Stimulated activated CD8-positive, alpha-beta memory T cell treated with anti-CD3 and anti-CD28 coated beads, Interleukin-4, amount 100 ng/mL, for 48 hours (primary cell): Measurements from ENCODE around the gene ITIH1.
A peak's percentile ranks its signal among the peaks of the same experiment; 100 is the strongest.
"Not testable (repeated sequence)": the region's sequence is repeated elsewhere in the genome, so short reads cannot be mapped to it uniquely, and the experiment has no call there.

Experiments
- DNase-seq: peaks from one replicate; pipeline ENCODE4 v3.0.0-alpha.2; 2020

ITIH1 gene

DNA sequence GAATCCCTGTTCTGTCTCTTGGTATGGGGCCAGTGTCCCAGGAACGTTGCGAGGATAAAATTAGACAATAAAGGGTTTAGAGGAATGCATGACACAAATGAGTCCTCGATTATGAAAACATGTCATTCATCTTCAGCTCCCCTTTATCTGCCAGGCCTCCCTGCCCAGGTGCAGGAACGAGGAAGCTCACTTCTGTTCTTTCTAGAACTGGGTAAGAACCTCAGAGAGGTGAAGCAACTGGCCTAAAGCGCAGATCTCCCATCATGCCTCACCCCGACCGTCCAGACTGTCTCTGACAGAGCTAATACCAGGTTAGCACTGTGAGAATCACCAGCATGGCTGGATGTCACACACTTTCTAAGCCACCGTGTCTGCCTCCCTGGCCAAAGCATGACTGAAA, 1.5 kb upstream of the ITIH1 start:
- no peak for DNase-seq

DNA sequence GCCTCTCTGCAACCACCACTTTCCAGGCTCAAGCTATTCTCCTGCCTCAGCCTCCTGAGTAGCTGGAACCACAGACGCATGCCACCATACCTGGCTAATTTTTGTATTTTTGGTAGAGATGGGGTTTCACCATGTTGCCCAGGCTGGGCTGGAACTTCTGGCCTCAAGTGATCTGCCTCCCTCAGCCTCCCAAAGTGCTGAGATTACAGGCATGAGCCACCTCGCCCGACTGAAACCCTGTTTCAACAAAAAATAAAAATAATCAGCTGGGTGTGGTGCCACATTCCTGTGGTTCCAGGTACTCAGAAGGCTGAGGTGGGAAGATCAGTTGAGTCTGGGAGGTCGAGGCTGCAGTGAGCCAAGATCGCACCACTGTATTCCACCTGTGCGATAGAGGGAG, 913 bp upstream of the ITIH1 start:
- not testable (repeated sequence) for DNase-seq

DNA sequence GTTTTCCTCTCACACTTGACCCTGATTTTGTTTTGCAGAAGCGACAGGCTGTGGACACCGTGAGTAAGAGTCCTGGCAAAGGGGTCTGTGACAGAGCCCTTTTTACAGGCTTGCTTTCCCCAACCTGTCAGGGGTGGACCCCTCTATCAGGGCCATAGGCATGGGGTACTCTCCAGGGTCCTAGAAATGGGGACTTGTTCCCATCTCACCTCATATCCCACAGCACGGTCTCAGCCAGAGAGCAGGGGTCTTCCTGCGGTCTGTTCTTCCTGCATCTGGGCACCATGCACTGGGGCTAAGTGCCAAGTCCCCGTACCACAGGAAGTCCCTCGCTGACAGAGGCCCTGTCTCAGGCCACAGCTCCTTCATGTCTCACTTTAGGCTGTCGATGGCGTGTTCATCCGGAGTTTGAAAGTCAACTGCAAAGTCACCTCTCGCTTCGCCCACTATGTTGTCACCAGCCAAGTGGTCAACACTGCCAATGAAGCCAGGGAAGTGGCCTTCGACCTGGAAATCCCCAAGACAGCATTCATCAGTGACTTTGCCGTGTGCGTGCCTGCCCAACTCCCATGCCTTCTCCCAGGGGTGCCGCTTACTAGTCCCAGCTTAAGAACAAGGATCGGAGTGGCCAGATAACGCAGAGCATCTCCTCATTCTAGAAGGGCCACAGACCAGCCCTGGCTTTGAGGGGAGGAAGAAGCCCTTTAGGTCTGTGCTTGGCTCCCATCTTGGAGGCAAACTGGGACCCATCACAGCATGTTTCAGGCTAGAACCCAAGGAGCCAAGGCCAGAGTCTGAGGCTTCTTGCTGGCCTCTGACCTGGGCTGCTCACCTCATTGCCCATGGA, 783 bp downstream of the ITIH1 start:
- DNase-seq = peak; percentile 23

DNA sequence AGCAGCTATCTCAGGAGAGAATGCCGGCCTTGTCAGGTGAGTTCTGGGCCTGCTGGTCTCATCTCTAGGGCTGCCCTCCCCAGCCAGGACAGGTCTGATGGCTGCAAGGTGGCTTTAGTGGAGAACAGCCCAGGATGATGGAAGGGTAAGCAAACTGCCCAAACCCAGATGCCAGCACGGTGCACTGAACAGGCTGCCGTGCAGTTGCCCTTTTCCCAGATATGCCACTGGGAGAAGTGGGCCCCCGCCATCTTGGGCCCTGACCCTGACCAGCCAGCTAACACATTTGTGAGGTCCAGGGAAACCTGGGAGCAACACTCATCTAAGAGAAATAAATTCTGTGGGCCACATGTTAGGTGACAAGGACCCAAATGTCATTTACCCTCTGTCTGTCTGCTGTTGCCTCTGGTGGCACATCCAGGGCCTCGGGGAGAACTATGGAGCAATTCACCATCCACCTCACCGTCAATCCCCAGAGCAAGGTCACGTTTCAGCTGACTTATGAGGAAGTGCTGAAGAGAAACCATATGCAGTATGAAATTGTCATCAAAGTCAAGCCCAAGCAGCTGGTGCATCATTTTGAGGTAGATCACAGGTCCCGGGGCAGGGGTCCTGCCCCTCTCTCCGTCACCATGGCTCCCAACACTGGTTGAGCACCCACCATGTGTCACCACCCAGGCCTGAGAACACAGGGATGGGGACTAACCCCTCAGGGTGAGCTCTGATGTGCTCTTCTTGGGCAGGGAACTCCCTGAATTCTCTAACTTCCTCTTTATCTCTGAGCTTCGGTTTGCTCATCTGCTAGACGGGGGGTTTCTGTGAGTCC, 1.8 kb downstream of the ITIH1 start:
- DNase-seq = peak; percentile 17

DNA sequence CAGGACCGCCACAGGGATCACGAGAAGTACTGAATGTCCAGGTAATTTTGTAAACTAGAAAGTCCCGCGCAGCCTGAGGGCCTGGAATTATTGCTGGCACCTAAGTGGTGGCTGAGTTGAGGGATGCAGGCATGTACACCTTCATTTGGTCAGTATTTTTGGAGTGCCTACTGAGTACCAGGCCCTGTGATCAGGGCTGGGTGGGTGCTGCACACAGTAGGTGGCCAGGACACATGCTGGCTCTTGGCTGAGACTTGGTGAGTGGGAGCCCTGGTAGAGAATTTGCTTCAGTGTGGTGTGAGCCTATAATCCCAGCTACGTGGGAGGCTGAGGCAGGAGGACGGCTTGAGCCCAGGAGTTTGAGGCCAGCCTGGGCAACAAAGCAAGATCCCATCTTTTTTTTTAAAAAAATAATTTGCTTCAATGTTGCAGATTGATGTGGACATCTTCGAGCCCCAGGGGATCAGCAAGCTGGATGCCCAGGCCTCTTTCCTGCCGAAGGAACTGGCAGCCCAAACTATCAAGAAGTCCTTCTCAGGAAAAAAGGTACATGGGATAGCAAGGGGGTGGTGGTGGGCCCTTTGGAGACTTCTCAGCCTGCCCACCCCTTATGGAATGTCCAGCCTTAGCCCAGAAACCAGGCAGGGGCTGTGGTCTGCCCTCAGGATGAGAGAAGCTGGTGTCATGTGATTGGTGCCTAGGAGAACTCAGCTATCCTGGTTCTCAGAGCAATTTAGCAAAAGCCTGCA, 2.6 kb downstream of the ITIH1 start:
- peak; percentile 4 for DNase-seq

DNA sequence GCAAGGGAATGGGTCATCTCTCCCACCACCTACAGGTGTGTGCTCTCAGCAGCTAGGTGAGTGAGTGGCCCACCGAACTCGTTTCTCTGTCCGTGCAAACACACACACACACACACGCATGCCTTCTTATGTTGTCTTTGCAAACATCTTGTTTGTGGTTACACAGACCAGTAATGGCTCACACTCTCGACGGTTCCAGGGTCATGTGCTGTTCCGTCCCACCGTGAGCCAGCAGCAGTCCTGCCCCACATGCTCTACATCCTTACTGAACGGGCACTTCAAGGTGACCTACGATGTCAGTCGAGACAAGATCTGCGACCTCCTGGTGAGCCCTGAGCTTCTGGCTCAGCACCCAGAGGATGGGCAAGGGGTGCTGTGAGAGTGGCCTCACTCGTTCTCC, 4.3 kb downstream of the ITIH1 start:
- no peak for DNase-seq

DNA sequence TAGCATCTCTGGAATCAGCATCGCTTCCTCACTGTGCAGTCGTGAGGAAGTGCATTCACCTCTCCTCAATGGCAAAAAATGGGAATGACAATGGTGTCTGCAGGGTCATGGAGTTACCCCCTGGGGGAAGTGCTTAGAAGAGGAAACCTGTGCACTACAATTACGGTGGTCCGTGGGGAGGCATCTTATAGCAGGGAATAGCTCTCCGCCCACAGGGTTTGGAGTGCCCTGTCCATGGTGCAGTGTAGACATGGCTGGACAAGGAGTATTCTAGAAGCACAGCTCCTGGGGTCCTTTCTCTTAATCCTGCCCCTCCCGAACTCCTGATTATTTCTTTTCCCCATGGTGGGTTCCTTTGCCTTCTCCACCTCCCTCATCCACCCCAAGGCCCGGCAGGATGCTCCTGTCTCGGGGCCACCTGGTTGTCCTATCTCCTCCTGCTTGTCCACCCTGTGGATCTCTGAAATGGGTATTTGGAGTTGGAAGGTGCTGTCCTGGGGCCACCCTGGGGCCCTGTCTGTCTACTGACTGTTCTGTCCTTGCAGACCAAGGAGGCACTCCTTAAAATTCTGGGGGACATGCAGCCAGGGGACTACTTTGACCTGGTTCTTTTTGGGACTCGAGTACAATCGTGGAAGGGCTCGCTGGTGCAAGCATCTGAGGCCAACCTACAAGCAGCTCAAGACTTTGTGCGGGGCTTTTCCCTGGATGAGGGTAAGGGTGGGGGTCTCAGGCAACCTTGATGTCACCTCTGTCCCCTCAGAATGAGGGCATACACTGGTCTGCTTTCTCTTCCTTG, 5.2 kb downstream of the ITIH1 start:
- DNase-seq = no peak

DNA sequence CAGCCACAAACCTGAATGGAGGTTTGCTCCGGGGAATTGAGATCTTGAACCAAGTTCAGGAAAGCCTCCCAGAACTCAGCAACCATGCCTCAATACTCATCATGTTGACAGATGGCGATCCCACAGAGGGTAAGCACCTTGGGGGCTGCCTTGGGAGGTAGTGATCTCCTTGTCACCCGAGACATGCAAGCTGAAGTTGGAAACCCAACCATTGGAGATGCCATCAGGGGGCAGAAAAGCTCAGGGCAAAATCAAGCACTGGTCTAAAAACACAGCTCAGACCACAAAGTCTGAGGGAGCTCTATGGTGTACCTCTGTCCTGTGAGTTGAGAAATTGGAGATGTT, 5.8 kb downstream of the ITIH1 start:
- DNase-seq = no peak

DNA sequence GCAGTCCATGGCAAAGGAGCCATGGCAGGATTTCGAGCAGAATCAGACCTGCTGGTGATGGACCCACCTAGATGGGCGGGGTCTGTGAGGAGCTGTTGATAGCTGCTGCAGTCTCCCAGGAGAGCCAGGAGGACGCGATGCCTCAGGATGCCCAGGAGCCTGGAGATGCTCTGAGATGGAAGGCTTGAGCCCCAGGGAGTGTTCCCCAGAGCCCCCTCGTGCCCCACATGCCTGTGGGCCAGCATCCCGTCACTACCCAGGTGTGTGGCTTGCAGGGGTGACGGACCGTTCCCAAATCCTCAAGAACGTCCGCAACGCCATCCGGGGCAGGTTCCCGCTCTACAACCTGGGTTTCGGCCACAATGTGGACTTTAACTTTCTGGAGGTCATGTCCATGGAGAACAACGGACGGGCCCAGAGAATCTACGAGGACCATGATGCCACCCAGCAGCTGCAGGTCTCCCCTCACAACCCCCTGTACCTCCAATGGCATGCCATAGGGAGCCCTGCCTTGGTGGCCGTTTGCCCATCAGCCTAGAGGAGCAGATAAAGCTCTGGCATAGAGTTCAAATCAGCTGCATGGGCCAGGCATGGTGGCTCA, 6.7 kb downstream of the ITIH1 start:
- DNase-seq = no peak

DNA sequence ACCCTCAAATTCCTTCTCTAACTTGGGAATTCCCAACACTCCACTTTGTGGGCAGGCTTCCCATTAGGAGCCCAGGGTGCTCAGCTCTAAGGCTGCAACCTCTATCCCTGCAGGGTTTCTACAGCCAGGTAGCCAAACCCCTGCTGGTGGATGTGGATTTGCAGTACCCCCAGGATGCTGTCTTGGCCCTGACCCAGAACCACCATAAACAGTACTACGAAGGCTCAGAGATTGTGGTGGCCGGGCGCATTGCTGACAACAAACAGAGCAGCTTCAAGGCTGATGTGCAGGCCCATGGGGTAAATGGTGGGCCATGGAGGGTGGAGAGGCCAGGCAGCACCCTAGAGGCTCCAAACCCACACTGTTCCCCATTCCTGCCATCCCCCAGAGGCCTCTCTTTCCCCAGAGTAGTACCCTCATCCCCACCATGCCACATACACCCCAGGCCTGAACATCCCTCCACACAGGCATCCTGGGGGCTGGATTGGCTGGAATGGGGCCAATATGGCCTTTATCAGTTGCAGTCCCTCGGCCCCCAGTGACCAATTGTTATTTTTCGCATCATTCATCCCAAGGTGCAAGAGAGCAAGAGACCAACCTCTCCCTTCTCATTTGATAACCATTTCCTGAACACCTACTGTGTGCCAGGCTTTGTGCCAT, 7.7 kb downstream of the ITIH1 start:
- DNase-seq = no peak

DNA sequence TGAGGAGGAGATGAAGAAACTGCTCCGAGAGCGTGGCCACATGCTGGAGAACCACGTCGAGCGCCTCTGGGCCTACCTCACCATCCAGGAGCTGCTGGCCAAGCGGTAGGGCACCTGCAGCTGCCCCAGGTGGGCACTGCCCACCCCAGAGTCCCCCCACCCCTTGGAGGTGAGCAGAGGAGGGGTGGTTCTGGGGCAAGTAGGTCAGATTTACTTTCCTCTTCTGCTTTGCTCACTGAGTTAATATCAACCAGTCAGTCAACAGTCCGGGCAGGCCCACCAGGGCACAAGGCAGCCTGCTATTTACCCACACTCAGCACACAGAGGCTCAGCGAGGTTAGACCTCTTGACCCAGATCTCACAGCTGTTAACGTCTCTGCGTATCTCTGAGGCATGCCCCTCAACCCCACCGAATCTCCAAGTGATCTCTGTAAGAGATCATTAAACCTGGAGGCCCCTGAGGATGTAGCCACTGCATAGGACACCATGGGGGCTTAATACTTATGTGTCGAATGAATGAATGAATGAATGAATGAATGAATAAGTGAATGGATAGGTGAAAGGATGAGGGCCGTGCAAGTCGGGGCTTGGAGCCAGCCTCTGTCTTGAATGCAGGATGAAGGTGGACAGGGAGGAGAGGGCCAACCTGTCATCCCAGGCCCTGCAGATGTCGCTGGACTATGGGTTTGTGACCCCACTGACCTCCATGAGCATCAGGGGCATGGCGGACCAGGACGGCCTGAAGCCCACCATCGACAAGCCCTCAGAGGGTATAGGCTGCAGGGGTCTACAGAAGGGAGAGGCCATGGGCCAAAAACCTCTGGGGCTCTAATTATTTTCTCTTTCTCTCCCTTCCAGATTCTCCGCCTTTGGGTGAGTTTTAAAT, 9.2 kb downstream of the ITIH1 start:
- no peak for DNase-seq

DNA sequence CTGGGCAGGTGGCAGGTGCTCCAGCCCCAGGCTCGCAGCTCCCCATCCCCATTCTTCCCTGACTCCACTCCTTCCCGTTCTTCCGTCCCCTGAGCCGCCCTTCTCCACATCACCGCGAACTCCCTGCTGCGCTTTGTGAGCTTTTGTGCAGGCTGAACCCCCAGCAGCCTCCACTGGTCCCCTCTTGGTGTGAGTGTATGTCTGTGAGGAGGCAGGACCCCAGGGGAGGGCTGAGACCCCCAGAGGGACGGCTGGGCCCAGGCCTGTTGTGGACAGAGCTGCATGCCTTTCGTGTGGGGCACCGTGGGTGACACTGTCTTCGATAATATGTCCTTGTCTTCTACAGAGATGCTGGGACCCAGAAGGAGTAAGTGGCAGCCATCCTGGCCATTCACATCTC, 9.8 kb downstream of the ITIH1 start:
- no peak for DNase-seq

DNA sequence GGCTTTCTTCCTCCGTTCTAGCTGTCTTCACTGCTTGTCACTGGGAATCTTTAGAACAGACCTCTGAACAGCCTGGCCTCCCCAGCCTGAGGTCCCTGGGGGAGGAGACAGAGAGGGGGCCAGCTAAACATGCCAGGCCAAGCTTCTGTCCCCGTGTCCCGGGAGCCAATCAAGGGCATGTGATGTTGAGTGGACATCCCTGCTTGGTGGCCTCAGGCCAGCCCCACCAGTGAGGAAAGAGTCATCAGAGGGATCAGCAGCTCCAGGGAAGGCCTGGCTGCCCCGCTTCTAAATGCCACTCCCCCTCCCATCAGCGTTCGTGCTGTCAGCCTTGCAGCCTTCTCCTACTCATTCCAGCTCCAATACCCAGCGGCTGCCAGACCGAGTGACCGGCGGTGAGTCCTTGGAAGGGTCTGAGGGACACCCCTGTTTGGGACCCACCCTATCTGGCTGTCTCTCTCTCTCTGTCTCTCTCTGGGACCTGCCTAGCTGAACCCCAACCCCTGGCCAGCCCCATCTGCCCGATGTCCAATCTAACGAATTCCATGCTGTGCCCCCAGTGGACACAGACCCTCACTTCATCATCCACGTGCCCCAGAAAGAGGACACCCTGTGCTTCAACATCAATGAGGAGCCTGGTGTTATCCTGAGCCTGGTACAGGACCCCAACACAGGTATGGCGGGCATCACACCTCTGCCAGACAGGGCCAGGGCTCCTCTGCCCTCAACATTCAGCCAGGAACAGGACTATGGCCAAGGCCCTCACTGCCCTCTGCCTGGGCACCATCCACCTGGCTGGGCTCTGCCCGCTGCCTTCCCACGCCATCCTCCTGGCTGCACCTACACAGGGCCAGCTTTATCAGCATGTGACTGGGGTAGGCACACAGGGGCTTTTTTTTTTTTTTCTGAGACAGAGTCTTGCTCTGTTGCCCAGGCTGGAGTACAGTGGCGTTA, 10.6 kb downstream of the ITIH1 start:
- no peak for DNase-seq

DNA sequence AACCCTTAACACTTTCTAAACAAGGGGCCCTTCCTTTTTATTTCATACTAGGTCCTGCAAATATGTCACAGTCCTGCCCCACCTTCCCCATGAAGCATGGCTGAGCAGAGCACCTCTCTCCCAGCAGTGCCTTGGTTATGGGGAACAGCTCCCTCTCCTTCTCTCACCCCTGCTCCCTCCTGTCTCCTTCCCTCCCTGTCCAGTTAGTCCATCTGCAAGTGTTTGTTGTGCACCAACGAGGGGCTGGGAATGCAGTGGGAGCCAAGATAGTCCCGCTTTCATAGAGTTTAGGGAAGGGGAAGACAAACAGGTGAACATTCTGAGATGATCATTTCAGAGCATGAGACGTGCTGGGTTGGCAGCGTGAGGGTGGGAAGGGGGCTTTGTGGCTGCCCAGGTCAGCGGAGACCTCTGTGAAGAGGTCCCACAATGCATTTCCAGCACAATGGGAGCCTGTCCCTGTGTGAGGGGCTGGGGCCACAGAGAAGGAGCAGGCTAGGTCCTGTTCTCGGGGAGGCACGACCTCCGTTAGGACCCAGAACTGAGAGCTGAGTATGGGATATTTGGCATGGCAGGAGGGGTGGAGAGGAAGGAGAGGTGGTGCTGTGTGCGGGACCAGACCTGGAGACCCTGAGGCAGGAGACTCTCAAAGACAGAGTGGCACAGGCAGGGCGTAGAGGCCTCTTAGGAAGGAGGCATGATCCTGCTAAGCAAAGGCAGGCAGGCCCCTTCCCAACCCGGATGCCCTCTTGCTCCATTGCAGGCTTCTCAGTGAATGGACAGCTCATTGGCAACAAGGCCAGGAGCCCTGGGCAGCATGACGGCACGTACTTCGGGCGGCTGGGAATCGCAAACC, 11.7 kb downstream of the ITIH1 start:
- DNase-seq = no peak

DNA sequence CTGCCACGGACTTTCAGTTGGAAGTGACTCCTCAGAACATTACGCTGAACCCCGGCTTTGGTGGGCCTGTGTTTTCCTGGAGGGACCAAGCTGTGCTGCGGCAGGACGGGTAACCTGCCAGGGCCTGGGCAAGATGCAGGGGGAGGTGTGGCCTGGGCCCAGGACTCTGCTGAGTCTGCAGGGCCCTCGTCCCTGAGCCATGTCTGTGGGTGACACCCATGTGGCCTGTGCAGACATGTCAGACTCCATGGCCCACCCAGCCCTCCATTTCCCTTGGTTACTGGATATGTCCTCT, 12.3 kb downstream of the ITIH1 start:
- DNase-seq = no peak

DNA sequence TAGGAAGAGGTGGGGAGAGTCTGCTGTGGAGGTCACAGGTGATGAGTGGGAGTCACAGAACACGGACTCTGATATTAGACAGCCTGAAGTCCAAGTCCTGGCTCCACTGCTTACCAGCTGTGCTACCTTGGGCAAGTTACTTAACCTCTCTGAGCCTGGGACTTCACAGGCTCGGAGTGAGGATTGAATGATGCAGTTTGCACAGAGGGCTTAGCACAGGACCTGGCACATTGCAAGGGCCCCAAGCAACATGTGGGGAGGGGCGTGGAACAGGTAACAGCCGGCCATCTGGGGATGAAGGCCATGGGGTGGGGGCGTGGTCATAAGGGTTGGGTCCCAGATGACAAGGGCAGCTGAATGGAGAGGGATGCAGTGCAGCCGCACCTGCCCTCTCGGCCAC, 12.9 kb downstream of the ITIH1 start:
- no peak for DNase-seq

DNA sequence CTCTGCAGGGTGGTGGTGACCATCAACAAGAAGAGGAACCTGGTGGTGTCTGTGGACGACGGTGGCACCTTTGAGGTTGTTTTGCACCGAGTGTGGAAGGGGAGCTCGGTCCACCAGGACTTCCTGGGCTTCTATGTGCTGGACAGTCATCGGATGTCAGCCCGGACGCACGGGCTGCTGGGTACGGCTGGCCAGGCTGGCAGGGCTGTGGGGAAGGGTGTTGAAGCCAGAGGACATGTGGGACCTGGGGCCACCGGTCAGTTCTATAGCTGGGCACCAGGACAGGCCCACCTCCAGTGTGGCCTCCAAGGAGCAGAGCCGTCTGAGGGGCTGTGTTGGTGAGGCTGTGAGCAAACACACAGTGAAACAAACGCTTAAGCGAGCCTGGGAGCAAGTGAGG, 13.3 kb downstream of the ITIH1 start:
- no peak for DNase-seq

DNA sequence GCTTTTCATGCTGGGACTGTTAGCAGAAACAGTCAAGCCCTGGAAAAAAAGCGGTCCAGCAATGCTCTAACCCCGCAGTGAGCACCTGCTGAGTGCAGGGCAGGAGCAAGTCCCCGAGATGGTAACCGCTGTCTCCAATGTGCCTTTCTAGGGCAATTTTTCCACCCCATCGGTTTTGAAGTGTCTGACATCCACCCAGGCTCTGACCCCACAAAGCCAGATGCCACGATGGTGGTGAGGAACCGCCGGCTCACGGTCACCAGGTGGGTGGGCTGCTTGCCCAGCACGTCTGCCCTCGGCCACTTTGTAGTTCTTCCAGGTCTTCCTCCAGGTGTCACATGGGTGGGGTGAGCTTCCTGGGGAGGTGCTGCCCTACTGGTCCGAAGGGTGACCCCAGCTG, 14.0 kb downstream of the ITIH1 start:
- no peak for DNase-seq

DNA sequence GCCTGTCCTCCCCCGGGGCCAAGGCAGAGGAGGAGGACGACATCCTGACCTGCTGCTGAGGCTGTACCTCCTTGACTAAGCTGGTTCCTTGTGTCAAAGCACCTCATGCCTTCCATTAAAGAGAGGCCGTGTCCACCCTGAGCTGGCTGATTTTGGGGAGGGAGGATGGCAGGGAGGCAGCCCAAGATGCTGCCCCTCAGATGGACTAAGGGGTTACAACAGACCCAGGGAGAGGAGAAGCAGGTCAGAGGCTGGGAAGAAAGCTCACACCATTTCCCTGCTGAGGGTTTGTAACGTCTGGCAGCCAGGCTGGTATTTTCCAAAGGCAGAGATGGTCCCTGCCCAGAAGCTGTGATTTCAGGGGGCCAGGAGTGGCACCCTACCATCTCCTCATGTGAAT, 14.5 kb downstream of the ITIH1 start:
- no peak for DNase-seq
